ENCODE data around the gene TNFRSF14. TPM values are rescaled to one million over a fixed set of nuclear protein-coding genes. Genes with fewer than 3 reads are reported as not detected.
"Not testable (repeated sequence)": the region's sequence is repeated elsewhere in the genome, so short reads cannot be mapped to it uniquely, and the experiment has no call there.

Gene TNFRSF14
- polyA plus RNA-seq, 2 of the 4 experiments (the other 2 are of a cell fraction), result 0.16 to 0.25 TPM

- FAIRE-seq (no peak), ATAC-seq (peak; percentile 10 to 17; a peak in 5 of 6 replicates), DNase-seq (ENCODE audit: low read depth in 1 of 2, low spot score in 1 of 2) (no peak)
- 47% methylated on average over 6 of the region's 27 CpGs for WGBS (ENCODE audit: missing lambda C conversion rate)
- H3K9me3 ChIP-seq, result no peaks in the 10 kb centered on the region
- no peak for TF ChIP-seq TP53 (CRISPR knock-in tag; IDR thresholded peaks at IDR 0.05)
- TF ChIP-seq, protein P1, sequence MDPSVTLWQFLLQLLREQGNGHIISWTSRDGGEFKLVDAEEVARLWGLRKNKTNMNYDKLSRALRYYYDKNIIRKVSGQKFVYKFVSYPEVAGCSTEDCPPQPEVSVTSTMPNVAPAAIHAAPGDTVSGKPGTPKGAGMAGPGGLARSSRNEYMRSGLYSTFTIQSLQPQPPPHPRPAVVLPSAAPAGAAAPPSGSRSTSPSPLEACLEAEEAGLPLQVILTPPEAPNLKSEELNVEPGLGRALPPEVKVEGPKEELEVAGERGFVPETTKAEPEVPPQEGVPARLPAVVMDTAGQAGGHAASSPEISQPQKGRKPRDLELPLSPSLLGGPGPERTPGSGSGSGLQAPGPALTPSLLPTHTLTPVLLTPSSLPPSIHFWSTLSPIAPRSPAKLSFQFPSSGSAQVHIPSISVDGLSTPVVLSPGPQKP (IDR thresholded peaks at IDR 0.05; ENCODE audit: low read depth, low read length), result no peak
- no peak for TF ChIP-seq CEBPB (IDR thresholded peaks at IDR 0.05)
- TF ChIP-seq HOXB13 (CRISPR knock-in tag; IDR thresholded peaks at IDR 0.05; ENCODE audit: low read depth), result no peak
- no peak for TF ChIP-seq ZC3H11A (IDR thresholded peaks at IDR 0.05)
- no peak for TF ChIP-seq JUNB (IDR thresholded peaks at IDR 0.05)
- no peak for TF ChIP-seq FOSB (CRISPR knock-in tag; IDR thresholded peaks at IDR 0.05)
- no peak for TF ChIP-seq TFCP2L1 (CRISPR knock-in tag; IDR thresholded peaks at IDR 0.05)
- no peak for TF ChIP-seq KDM5A (IDR thresholded peaks at IDR 0.05)
- TF ChIP-seq CHD4 (IDR thresholded peaks at IDR 0.05; ENCODE audit: borderline replicate concordance), result no peak
- TF ChIP-seq CHD2 (IDR thresholded peaks at IDR 0.05; ENCODE audit: low read length, partially characterized antibody), result no peak
- no peak for TF ChIP-seq RAD21 (conservative IDR thresholded peaks at IDR 0.05 in 1 of 2, IDR thresholded peaks at IDR 0.05 in 1 of 2)
- no peak for TF ChIP-seq ZSCAN20 (CRISPR knock-in tag; IDR thresholded peaks at IDR 0.05)
- TF ChIP-seq, protein P2, sequence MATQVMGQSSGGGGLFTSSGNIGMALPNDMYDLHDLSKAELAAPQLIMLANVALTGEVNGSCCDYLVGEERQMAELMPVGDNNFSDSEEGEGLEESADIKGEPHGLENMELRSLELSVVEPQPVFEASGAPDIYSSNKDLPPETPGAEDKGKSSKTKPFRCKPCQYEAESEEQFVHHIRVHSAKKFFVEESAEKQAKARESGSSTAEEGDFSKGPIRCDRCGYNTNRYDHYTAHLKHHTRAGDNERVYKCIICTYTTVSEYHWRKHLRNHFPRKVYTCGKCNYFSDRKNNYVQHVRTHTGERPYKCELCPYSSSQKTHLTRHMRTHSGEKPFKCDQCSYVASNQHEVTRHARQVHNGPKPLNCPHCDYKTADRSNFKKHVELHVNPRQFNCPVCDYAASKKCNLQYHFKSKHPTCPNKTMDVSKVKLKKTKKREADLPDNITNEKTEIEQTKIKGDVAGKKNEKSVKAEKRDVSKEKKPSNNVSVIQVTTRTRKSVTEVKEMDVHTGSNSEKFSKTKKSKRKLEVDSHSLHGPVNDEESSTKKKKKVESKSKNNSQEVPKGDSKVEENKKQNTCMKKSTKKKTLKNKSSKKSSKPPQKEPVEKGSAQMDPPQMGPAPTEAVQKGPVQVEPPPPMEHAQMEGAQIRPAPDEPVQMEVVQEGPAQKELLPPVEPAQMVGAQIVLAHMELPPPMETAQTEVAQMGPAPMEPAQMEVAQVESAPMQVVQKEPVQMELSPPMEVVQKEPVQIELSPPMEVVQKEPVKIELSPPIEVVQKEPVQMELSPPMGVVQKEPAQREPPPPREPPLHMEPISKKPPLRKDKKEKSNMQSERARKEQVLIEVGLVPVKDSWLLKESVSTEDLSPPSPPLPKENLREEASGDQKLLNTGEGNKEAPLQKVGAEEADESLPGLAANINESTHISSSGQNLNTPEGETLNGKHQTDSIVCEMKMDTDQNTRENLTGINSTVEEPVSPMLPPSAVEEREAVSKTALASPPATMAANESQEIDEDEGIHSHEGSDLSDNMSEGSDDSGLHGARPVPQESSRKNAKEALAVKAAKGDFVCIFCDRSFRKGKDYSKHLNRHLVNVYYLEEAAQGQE (IDR thresholded peaks at IDR 0.05), result no peak
- TF ChIP-seq HEYL (CRISPR knock-in tag; IDR thresholded peaks at IDR 0.05), result no peak
- TF ChIP-seq CBX2 (IDR thresholded peaks at IDR 0.05; ENCODE audit: borderline replicate concordance, low read depth), result no peak
- TF ChIP-seq ZFP36 (IDR thresholded peaks at IDR 0.05; ENCODE audit: borderline replicate concordance, partially characterized antibody), result no peak
- peak overlapping the region; percentile 89 to 91 for H3K27ac ChIP-seq
- peak overlapping the region; percentile 98 for H3K4me2 ChIP-seq
- ChIA-PET CTCF (interaction anchor here (0.6 to 5.3 kb wide), 36 partner anchors 8 to 906 kb away, joined by 3 to 63 read pairs (median 4); partner anchors contain the start of genes FAAP20, HES5, PANK4 and PEX10), POLR2A (interaction anchor here (0.9 to 1.3 kb wide), 3 partner anchors 21 to 134 kb away, joined by 3 to 6 read pairs (median 3); partner anchors contain the start of genes PANK4 and PRXL2B)
- peak overlapping the region; percentile 74 for H3K4me3 ChIP-seq
- peaks cover 32% of the 10 kb centered on the region for H3K4me1 ChIP-seq
Observed at GRCh38 chr1:2547210-2548067, 8.7 kb upstream of the TNFRSF14 start.

DNA sequence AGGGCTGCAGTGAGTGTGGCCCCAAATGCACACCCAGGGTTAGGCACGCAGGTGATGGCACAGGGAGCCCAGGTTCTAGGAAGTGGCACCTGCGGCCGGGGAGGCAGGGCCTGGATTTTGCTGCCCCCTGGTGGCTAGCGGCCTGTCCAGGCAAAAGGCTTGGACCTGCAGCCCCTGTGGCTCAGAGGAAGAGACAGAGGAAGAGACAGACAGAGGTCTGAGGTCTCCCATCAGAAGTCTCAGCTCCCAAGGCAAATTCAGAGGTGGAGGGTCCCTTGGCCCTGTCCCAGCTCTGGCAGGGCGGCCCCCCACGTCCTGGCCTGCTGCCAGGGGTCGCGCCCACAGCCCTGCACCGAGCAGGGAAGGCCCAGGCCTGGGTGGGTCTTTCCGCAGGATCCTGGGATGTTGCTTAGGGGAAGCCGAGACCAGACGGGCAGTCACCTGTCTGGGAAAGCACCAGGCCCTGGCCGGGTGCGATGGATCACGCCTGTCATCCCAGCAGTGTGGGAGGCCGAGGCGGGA is 8.0 kb upstream of the TNFRSF14 start:
- ChIA-PET CTCF (interaction anchor here (0.7 to 5.3 kb wide), 24 partner anchors 10 to 905 kb away, joined by 3 to 63 read pairs (median 6); partner anchors contain the start of genes HES5, PANK4 and PEX10), POLR2A (interaction anchor here (1.3 kb wide), 1 partner anchor 38 kb away, joined by 6 read pairs; the partner anchor contains the start of gene PRXL2B)
- peak in 1 of 2 experiments; percentile 67; a peak in 3 of 6 replicates for ATAC-seq
- TF ChIP-seq, protein P3, sequence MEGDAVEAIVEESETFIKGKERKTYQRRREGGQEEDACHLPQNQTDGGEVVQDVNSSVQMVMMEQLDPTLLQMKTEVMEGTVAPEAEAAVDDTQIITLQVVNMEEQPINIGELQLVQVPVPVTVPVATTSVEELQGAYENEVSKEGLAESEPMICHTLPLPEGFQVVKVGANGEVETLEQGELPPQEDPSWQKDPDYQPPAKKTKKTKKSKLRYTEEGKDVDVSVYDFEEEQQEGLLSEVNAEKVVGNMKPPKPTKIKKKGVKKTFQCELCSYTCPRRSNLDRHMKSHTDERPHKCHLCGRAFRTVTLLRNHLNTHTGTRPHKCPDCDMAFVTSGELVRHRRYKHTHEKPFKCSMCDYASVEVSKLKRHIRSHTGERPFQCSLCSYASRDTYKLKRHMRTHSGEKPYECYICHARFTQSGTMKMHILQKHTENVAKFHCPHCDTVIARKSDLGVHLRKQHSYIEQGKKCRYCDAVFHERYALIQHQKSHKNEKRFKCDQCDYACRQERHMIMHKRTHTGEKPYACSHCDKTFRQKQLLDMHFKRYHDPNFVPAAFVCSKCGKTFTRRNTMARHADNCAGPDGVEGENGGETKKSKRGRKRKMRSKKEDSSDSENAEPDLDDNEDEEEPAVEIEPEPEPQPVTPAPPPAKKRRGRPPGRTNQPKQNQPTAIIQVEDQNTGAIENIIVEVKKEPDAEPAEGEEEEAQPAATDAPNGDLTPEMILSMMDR (IDR thresholded peaks at IDR 0.05), result peak; percentile 77
- TF ChIP-seq RAD21 (conservative IDR thresholded peaks at IDR 0.05 in 1 of 2, IDR thresholded peaks at IDR 0.05 in 1 of 2) (peak; percentile 92 to 93), RARB (CRISPR knock-in tag; IDR thresholded peaks at IDR 0.05) (no peak), SMC3 (IDR thresholded peaks at IDR 0.05) (peak; percentile 94)
- 30% methylated on average over 12 of the region's 17 CpGs for WGBS (ENCODE audit: missing lambda C conversion rate)
- Histone ChIP-seq H3K9me3 (no peaks in the 10 kb centered on the region), H3K4me3 (no peak overlapping the region), H3K4me2 (peak overlapping the region; percentile 98), H3K4me1 (peaks cover 32% of the 10 kb centered on the region), H3K27ac (peak overlapping the region; percentile 89 to 91; a peak in 3 of 6 replicates)
- DNase-seq (ENCODE audit: low read depth in 1 of 2, low spot score in 1 of 2), result peak; percentile 59 to 78
- no peak for FAIRE-seq

GRCh38 chr1:2549367-2550029 is 6.7 kb upstream of the TNFRSF14 start:
- H3K9me3 ChIP-seq; FAIRE-seq; POLR2A ChIA-PET; H3K4me2 ChIP-seq; DNase-seq (ENCODE audit: low read depth in 1 of 2, low spot score in 1 of 2); H3K4me3 ChIP-seq; H3K27ac ChIP-seq; ATAC-seq: not testable (repeated sequence)
- H3K4me1 ChIP-seq, result peaks cover 23% of the 10 kb centered on the region
- WGBS (ENCODE audit: missing lambda C conversion rate), result 89% methylated on average over 23 of the region's 28 CpGs
- CTCF ChIA-PET, result interaction anchor here (0.6 to 4.5 kb wide), 6 partner anchors 35 to 142 kb away, joined by 3 to 63 read pairs (median 6); no protein-coding TSS in a partner anchor

All from A549 (cell line).